ENCODE measurements around the gene FAM234B.
"Not testable (repeated sequence)": the region's sequence is repeated elsewhere in the genome, so short reads cannot be mapped to it uniquely, and the experiment has no call there.

FAM234B gene

DNA sequence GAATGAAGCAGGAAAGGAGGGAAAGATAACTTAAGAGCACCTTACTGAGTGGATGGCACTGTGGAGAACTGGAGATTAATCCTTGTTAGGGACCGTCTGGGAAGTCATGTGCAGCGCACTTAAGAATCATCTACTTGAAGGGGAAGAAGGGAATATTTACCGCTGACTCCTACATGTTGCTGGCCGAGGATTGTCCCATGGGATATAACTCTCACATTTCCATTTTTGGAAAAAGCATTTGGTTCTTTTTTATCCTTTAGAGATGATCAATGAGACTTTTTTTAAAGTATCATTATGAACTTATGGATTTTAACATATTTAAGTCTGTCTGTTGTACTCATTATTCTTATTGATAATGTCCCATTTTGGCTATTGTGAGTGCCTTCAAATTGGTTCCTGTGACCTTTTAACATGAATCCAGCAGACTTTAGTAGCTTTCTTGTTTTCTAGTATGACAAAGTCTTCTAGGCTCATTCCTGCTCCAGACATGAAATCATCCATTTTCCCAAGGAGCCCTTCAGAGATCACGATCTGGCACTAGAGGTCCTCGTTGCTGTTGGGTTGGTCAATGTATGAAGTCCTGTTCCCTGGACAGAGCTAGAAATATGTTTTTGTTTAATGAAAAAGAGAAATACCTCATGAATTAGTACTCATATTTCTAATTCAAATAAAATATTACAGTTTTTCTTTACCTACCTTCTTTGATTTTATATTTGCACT, 20.2 kb upstream of the FAM234B start:
- no peak for DNase-seq

DNA sequence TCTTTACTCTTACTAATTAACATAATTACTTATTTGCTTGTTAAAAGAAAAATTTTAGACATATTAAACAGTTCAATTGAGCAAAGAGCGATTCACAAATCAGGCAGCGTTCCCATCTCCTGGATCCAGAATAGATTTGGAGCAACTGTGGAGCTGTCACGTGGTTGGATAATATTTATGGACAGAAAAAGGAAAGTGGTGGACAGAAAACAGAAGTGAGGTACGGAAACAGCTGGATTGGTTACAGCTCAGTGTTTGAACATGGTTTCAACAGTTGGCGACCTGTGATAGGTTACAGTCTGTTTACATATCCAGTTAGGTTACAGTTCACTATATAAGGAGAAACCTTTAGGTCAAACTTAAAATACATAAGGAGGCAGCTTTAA, 19.7 kb upstream of the FAM234B start:
- DNase-seq = no peak

DNA sequence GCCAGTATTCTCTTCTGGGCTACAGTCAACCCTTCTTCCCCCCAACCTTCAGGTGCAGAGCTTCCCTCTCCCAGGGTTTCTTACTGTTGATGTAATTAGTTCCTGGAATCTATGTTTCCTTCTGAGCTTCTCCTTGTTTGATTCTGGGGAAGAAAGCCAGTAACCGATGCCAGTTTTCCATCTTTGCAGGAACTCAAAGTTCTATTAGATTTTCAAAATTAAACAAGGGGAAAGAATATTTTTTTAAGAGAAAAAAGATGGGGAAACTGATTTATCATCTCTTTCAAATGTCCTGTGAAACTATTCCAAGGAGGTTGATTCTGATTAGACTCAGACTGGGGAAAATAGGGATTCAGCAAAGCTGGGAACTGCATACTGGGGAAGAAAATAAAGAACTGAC, 17.9 kb upstream of the FAM234B start:
- no peak for DNase-seq

DNA sequence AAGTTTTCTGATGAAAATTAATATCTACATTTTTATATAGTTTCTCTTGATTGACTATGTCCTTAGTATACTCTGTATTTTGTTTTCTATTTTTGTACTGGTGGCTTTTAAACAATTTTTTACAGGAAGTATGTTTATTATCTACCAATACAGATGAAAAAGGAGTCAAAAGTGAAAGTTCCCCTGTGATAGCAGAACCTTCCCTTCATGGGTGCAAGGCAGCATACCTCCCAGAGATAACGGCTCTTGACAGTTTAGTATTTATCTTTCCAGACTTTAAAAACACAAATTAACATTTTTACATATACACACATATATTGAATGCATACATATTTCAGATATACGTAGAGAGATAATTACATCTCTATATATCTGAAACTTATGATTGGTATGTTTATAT, 17.1 kb upstream of the FAM234B start:
- no peak for DNase-seq

DNA sequence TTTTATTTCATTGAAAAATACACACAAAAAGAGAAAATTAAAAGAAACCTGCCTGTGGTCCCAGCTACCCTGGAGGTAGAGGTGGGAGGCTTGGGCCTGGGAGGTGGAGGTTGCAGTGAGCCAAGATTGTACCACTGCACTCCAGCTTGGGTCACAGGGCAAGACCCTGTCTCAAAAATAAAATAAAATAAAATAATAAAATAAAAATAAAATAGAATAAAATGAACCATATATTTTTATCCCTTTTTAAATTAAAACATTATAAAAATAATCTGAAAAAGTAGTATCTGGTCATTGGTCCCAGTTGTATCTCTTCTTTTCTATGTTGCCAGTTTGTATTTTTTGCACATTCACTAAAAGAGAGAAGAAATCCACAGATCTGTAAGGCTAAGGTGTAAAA, 16.7 kb upstream of the FAM234B start:
- DNase-seq = no peak

DNA sequence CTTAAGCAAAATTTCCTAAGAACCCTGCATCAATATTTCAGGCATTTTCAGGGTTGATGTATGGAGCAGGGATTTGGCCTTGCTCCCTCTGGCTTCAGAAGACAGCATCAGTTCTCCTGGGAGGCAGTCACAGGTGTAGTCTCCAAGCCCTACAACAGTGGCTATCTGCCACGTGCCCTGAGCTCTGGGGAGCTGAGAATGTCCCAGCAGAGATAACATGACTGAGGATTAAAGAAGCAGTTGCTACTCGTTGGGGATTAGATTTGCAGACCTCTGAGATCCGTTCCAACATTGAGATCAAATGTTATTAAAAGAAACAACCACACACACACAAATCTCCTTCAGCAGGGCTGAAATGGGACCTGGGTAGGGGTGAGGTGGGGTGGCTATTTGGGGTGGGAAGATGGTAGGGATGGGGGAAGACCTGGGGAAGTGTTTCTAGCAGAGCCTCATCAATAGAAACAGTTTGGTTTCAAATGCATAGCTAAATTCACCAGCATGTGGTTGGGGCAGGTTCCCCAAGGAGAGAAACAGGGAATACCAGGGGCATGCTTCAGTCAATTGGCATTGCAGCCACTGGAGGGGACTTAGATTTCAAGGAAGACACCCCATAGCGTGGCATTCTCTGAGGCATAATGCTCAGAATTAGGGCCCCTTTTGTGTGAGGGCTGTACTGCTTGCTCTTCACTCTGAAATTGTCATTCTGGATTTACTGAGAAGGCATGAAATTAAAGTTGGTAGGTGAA, 15.2 kb upstream of the FAM234B start:
- DNase-seq = no peak

DNA sequence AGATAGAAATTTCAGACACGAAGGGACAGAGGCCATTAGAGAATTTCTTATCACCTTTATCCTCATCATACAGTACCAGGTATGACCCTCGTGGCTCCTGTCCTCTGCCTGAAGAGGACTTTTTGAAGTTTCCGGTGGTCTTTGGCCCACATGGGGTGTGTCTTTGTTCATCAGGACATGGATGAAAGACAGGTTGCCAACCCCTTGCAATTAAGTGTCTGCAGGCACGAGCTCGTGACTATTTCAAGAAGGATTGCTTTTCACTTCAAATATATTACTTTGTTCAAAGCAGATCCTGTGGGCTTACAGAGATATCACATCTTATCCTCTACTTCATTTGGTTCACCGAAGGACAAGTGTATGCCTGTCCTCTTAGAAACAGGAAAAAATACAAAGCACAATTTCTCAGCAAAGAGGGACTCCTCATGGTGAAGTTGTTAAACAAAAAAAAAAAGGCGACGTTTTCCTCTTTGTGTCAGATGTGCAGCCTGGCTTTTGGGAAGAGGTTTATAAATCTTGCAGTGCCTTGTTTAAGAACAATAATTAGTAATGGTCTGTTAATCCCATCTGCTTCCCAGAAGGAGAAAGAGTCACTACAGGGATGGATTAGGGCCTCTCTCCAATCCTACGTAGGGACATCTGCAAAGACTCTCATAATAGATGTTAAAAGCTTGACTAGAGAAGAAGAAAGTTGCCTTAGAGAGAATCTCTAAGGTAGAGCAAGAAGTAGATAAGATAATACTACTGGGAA, 13.5 kb upstream of the FAM234B start:
- no peak for DNase-seq

DNA sequence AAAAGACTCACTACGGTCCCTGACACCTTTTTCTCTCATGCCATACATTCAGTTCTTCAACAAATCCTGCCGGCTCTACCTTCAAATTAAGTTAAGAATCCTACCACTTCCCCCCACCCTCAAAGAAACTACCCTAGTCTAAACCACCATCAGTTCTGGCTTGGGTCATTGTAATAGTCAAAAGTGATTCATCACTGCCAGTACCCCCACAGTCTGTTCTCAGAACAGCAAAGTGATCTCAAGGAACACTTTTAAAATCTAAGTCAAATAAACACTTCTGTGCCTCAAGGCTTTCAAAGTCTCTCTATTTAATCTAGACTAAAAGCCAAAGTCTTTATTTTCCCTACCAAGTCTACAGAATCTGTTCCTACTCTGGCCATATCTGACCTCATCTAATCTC, 12.0 kb upstream of the FAM234B start:
- no peak for DNase-seq

DNA sequence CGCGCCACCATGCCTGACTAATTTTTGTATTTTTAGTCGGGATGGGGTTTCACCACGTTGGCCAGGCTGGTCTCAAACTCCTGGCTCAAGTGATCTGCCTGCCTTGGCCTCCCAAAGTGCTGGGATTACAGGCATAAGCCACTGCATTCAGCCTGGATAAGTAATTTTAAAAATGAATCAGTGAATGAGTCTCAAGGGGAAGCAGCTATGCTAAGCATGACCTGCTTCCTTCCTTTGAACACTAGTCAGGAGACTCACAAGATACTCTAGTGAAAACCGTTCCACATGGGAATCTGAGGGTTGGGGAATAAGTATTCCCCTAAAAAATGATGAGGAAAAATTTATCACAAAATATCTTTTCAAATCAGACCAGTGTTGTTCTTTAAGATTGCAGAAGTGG, 10.7 kb upstream of the FAM234B start:
- DNase-seq = no peak

DNA sequence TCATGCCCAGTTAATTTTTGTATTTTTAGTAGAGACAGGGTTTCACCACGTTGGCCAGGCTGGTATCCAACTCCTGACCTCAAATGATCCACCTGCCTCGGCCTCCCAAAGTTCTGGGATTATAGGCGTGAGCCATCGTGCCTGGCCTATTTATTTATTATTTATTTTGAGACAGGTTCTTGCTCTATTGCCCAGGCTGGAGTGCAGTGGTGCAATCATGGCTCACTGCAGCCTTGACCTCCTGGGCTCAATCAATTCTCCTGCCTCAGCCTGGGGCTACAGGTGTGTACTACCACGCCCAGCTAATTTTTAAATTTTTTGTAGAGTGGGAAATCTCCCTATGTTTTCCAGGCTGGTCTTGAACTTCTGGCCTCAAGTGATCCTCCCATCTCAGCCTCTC, 8.8 kb upstream of the FAM234B start:
- DNase-seq = not testable (repeated sequence)

DNA sequence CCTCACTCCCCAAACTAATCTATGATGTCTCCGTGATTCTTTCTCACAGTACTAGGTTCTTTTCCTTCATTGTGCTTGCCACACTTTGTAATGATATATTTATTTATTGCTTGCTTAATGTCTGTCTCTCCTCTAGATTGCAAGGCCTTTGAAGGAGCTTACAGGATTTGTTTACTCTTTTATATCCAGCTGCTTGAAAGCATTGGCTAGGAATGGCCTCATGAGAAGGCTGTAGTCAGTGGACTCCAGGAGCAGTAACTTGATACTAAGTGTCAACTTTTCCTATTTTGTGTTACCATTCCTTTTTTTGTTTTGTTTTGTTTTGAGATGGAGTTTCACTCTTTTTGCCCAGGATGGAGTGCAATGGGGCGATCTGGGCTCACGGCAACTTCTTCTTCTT, 7.3 kb upstream of the FAM234B start:
- DNase-seq = no peak

DNA sequence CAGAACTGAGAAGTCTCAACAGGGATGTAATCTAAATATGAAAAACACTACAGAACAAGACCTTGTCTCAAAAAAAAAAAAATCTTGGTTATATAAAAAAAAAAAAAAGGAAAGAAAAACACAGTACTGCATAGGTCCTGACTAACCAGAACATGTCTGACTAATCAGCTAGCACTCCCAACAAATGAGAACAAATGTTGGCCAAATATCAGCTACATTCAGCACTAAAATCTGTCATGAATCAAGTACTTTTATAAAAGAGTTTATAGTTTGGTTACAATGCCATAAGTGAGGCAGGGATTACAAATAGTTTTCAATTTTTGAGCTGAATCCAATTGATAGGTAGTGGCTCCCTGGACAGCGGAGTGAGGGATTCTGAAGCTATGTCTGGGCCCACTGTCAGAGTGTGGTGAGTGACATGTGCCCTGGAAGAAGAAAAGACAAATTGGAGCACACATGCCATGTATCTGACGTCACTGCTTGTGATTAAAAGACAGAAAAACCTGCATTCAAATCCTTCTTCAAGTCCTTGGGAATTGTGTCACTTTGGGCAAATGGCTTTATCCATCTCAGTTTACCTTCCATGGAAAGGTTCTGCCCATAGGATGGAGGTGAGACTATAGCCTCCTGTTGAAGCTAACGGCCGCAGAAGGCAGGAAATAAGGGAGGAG, 5.6 kb upstream of the FAM234B start:
- no peak for DNase-seq

DNA sequence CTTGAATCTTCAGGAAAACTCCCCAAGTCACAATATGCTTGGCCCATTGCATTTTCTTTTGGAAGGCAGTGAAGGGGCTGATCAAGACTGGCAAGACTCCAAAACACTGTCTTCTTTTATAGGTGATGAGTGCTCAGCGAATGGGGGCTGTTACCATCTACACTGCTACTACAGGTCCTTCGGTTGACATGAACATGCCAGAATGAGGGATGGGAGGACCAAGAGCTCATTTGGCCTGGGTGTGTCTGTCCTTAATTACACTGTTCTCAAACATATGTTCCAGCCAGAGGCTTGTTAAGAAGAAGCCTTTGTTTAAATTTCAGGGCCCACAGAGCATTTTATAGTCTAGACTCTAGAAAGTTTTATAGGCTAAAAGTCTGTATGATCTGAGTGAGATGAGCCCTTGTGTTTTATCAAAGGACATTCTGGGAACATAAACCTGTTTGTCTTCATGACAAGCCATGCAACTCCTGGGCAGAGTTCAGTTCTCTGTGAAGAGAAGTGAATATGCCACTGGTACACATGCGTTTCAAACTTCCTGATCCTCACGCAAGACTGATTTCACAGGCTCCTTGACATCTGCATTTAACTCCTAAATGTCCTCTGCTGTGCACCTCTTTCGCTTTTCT, 4.7 kb upstream of the FAM234B start:
- DNase-seq = no peak

DNA sequence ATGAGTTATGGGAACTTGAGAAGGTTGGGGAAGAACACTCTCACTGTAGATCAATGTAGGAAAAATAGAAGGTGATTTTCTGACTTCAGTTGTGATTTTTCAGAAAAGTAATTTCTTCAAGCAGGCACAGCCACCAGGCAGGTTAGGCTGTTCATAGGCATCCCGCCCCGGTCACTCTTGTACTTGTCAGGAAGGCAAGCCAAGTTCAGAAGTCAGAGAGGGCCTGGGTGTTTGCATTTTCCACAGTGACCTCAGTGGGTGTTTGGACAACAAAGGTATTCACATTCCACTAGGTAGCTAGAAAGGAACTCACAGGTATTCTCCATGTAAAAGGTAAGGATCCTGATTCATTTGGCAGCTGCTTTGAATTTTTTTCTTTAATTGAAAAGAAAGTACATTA, 3.0 kb upstream of the FAM234B start:
- DNase-seq = no peak

DNA sequence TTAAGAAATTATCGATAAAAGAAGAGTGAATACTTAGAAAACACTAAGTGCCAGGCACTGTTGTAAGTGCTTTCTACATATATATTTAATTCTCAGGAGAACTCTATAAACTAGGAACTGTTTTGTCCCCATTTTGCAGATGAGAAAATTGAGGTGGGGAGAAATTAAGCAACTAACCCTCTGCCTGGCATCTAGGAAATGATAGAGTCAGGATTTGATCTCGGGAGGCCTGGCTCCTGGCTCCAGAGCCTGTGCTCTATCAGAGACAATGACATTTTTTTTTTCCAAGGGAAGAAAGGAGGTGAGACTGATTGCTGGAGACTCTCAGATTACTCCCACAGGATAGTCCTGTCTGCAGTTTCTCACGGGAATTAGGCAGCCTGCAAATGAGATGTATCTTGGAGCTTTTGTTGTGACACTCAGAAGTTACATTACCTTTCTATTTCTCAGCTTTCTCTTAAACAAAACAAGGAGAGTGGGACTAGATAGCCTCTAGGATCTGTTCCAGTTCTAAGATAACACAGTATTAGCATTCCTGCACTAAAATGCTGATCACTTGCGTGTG, 1.4 kb upstream of the FAM234B start:
- no peak for DNase-seq

DNA sequence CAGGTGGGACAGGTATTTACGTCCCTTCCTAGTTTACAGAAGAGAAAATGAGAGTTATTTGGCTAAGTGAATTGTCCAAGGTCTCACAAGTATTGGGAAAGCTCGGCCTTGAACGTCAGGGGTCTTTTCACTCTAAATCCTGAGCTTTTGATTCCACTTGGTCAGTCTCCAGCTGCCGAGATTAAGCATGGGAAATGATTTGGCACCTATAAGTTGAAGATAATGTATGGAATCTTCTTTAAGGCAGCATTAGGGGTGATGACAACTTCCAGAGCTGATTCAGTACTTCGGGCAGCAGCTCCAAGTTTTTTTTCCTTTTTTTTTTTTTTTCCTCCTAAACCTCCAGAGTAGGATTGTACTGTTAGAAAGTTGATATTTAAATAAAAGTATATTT, 722 bp downstream of the FAM234B start:
- DNase-seq = no peak

DNA sequence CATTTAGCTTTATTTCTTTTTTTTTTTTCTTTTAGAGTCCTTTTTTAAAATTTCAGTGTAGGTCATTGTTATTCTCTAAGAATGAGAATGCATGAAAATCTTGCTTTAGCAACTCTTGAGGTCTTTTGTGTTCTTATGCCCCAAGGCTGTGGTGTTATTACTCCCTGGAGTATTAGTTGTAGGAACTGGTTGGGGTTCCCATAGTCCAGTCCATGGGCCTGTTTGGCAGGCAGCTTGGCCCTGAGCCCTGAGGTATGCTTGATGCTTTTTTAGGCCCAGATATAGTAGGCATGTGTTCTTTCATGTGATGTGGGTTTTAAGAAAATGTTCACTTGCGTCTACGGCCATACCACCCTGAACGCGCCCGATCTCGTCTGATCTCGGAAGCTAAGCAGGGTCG, 1.6 kb downstream of the FAM234B start:
- no peak for DNase-seq

DNA sequence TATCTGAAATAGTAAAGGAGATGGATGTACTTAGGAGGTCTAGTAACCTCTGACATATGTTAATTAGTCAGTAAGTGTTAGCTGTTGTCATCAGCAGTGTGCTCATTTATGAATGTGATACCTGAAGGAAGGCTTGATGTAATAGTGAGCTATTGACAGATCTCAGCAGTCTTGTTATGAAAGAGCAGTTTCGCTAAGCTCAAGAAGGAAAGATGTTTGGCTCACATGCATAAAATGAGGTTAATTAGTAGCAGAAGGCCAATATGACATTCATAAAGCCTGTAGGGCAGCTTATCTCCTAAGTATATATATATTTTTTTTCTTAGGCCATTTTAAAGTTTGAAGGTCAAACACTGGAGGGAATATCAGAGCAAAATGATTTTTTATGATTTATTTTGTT, 2.8 kb downstream of the FAM234B start:
- no peak for DNase-seq

DNA sequence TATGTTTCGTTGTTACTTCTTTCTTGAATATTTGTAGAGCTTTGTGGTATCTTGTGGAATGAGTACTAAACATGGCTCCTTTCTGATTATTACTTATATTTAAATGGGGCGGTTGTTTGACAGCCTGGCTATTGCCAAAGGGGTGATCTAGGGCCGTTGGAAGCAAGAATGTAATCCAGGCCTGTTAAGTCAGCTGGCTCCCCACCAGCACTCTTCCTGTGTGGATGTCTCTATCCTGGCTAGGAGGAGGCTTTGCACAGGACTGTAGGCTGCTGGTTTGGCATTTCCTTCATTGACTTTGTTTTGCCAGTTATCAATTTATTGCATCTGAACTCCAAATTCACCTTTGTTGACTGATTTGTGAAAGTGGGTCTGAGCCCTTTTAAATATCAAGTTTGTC, 5.6 kb downstream of the FAM234B start:
- DNase-seq = no peak

DNA sequence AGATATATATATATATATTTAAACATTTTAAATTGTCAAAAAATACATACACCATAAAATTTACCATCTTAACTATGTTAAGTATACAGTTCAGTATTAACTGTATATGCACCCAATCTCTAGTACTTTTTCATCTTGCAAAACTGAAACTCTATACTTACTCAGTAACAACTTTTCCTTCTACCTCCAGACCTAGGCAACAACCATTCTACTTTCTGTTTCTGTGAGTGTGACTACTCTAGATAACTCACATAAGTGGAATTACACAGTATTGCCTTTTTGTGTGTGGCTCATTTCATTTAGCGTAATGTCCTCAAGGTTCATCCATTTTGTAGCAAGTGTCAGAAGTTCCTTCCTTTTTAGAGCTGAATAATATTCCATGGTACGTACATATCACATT, 8.2 kb downstream of the FAM234B start:
- DNase-seq = no peak

DNA sequence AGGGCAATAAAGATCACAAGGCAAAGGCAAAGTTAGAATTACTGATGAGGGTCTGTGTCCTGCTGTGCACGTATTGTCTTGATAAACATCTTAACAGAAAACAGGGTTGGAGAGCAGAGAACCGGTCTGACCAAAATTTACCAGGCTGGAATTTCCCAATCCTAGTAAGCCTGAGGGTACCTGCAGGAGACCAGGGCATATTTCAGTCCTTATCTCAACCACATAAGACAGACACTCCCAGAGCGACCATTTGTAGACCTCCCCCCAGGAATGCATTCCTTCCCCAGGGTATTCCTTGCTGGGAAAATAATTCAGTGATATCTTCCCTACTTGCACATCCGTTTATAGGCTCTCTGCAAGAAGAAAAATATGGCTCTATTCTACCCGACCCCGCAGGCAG, 9.4 kb downstream of the FAM234B start:
- not testable (repeated sequence) for DNase-seq

DNA sequence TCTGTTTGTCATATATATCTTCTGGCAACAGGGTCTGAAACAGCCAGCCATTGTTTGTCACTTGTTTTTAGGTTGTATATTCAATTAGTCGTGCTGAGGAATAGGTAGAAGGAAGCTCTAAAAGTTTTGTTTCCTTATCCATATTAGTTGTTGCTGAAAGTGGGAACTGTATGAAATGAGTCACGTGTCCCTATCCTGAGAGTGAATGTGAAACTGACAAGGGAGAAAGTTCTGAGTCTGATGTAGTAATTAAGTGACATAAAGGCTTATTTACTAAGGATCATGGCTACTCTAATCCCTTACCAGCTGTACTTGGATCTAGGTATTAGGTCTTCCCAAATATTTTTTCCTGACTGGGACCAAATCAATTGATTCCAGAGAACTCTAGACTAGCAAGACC, 16.4 kb downstream of the FAM234B start:
- no peak for DNase-seq

DNA sequence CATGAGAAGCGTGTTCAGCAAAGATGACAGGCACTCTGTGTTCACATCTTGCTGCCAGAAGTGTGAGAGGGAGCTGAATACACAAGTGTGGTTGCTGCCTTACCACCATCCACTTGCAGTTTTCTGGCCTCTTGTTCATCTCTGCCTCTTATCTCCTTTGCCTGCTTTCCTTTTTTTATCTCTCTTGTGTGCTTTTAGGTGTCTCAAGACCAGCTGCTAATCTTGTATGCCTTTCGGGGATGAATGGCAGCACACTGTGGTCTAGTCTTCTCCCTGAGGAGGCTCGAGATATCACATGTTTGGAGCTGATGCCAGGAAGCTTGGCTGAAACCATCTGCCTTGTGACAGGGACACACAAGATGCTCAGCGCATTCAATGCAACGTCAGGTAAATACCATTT, 17.2 kb downstream of the FAM234B start:
- DNase-seq = no peak

Measured in NCI-H774 (cell line).